ENCODE measurements around the gene CD80.

GRCh38 chr3:119585208-119585607 is 25.8 kb upstream of the CD80 start:
- TF ChIP-seq ZNF140 (tag by site-specific recombination; IDR thresholded peaks at IDR 0.05) (no peak), ZNF133 (tag by site-specific recombination; IDR thresholded peaks at IDR 0.05) (no peak), CTCF (tag by site-specific recombination; IDR thresholded peaks at IDR 0.05) (no peak)
